Ovary (tissue), 3 donors: Measurements from ENCODE around the gene DIP2C.

Source experiments
- CTCF ChIP-seq, 3 donors: fragments of 450-650 bp in 2 of 3; fragments of 200-600 bp in 1 of 3; IDR thresholded peaks; one replicate each; pipeline versions ENCODE4 v1.5.1 to v1.8.0; 2016 to 2022; ENCODE audit warnings: antibody characterized with exemption in 3 of 3, mild to moderate bottlenecking in 1 of 3
- POLR2A ChIP-seq: fragments of 450-650 bp; IDR thresholded peaks from one replicate; pipeline ENCODE4 v1.6.1; 2017; ENCODE audit warnings: antibody characterized with exemption, mild to moderate bottlenecking, moderate library complexity
- donor health status: DM: no; HTN: no; CAD: no.

- TF ChIP-seq POLR2A (no peak), CTCF (IDR thresholded peaks at IDR 0.05) (no peak)
Observed at GRCh38 chr10:389836-390448, 299.5 kb downstream of the DIP2C start.
